ENCODE results near the gene FRAS1. TPM values are rescaled to one million over a fixed set of nuclear protein-coding genes. Genes with fewer than 3 reads are reported as not detected.

The FRAS1 gene
- total and polyA plus RNA-seq, 2 donors (not counting 1 experiment from before 2014, with no cell fraction given), result 0.03 to 0.12 TPM

GRCh38 chr4:78311306-78311705 is 254.2 kb downstream of the FRAS1 start:
- no peak overlapping the region for H3K4me3 ChIP-seq (ENCODE audit: control extremely low read depth in 1 of 5, extremely low read depth in 1 of 5, insufficient read depth in 1 of 5, low read depth in 2 of 5, low read length in 4 of 5)
- H3K79me2 ChIP-seq (ENCODE audit: control insufficient read depth, insufficient read depth, low read length), result no peaks in the 10 kb centered on the region
- TF ChIP-seq CTCF (IDR thresholded peaks at IDR 0.05) (no peak), EZH2 (IDR thresholded peaks at IDR 0.05; ENCODE audit: borderline replicate concordance, insufficient read depth, low read depth, low read length, poor library complexity, severe bottlenecking) (no peak)
- no peaks in the 10 kb centered on the region for H4K20me1 ChIP-seq (ENCODE audit: control insufficient read depth, insufficient read depth, low read length, poor library complexity, severe bottlenecking)
- H3K4me1 ChIP-seq (ENCODE audit: control insufficient read depth in 2 of 2, insufficient read depth in 2 of 2, low read length in 2 of 2), result no peaks in the 10 kb centered on the region
- no peak overlapping the region for H2AFZ ChIP-seq (ENCODE audit: insufficient read depth, low read depth, low read length, poor library complexity, severe bottlenecking)
- H3K27ac Mint-ChIP-seq, result no peak overlapping the region
- H3K4me2 ChIP-seq (replicated peaks; ENCODE audit: low read depth, low read length, poor library complexity, severe bottlenecking), result no peak overlapping the region
- H3K4me3 Mint-ChIP-seq, result no peak overlapping the region
- no peaks in the 10 kb centered on the region for H3K9me3 Mint-ChIP-seq (ENCODE audit: insufficient read depth)
- H3K9ac ChIP-seq (ENCODE audit: low read length), result no peak overlapping the region
- DNase-seq (no peak), ATAC-seq (ENCODE audit: low read depth) (no peak)
- 69% methylated on average over 4 of the region's 4 CpGs for WGBS (ENCODE audit: insufficient coverage)
- no peaks in the 10 kb centered on the region for H3K36me3 ChIP-seq (replicated peaks in 1 of 2; ENCODE audit: control extremely low read depth in 1 of 2, control insufficient read depth in 1 of 2, extremely low read depth in 1 of 2, insufficient read depth in 2 of 2, low read length in 1 of 2)
- intact Hi-C loops (cut with micrococcal nuclease), result no loop called here
- CTCF ChIA-PET, result no interaction called here
- no peaks in the 10 kb centered on the region for H3K4me1 Mint-ChIP-seq
- no peaks in the 10 kb centered on the region for H3K27me3 ChIP-seq (replicated peaks in 1 of 4; ENCODE audit: control extremely low read depth in 1 of 4, control insufficient read depth in 3 of 4, insufficient read depth in 4 of 4, low read length in 3 of 4)
- no peaks in the 10 kb centered on the region for H3K9me3 ChIP-seq (ENCODE audit: control extremely low read depth in 1 of 3, control insufficient read depth in 2 of 3, insufficient read depth in 1 of 3, low read length in 2 of 3)
- peaks cover 24% of the 10 kb centered on the region for H3K27me3 Mint-ChIP-seq
- POLR2A ChIA-PET, result no interaction called here
- H3K27ac ChIP-seq (ENCODE audit: low read length in 2 of 2), result no peak overlapping the region

DNA sequence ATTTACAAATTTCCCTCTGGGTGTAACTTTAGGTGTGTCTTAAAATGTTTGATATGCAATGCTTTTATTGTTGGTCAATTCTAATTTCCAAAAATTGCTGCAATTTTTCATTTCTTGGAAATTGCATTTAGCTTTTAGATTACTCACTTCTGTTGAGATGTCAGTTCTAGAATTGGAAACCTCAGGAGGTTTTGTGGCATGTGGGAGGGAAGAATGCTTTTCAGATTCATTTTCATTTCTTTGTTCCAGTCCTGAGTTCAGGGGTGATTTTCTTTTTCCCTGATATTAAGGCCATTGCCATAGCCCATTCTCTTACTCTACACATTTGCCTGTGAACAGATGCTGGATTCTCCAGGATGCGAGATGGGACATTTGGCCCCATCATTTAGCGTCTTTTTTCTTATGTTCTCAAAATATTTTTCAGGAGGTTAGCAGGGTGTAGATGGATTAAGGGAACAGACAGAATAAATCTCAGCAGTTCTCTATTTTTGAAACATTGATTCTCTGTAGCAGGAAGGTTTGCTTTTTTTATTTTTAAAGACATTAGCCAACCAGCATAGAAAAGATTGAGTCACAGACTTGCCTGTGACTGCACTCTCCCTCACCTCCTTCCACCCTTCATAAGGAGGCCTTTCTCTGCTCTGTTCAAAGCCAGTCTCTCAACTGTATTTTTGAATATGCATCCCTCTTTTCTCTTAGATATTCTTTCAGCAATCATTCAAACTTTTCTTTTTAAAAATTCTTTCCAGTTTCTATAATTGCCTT is 256.0 kb downstream of the FRAS1 start:
- TF ChIP-seq EZH2 (IDR thresholded peaks at IDR 0.05; ENCODE audit: borderline replicate concordance, insufficient read depth, low read depth, low read length, poor library complexity, severe bottlenecking) (no peak), CTCF (IDR thresholded peaks at IDR 0.05) (no peak)
- Mint-ChIP-seq H3K27me3 (peaks cover 32% of the 10 kb centered on the region), H3K9me3 (ENCODE audit: insufficient read depth) (no peaks in the 10 kb centered on the region), H3K4me1 (no peaks in the 10 kb centered on the region), H3K4me3 (no peak overlapping the region), H3K27ac (no peak overlapping the region)
- H3K27me3 ChIP-seq (replicated peaks in 1 of 4; ENCODE audit: control extremely low read depth in 1 of 4, control insufficient read depth in 3 of 4, insufficient read depth in 4 of 4, low read length in 3 of 4), result peaks cover 0 to 4% (median 0%) of the 10 kb centered on the region in 4 experiments
- no peaks in the 10 kb centered on the region for H4K20me1 ChIP-seq (ENCODE audit: control insufficient read depth, insufficient read depth, low read length, poor library complexity, severe bottlenecking)
- no peak overlapping the region for H3K27ac ChIP-seq (ENCODE audit: low read length in 2 of 2)
- H2AFZ ChIP-seq (ENCODE audit: insufficient read depth, low read depth, low read length, poor library complexity, severe bottlenecking), result no peak overlapping the region
- no peaks in the 10 kb centered on the region for H3K9me3 ChIP-seq (ENCODE audit: control extremely low read depth in 1 of 3, control insufficient read depth in 2 of 3, insufficient read depth in 1 of 3, low read length in 2 of 3)
- no CpG with 5 or more reads among the region's 2 CpGs for WGBS (ENCODE audit: insufficient coverage)
- no peaks in the 10 kb centered on the region for H3K36me3 ChIP-seq (replicated peaks in 1 of 2; ENCODE audit: control extremely low read depth in 1 of 2, control insufficient read depth in 1 of 2, extremely low read depth in 1 of 2, insufficient read depth in 2 of 2, low read length in 1 of 2)
- H3K4me2 ChIP-seq (replicated peaks; ENCODE audit: low read depth, low read length, poor library complexity, severe bottlenecking), result no peak overlapping the region
- ATAC-seq (ENCODE audit: low read depth) (no peak), DNase-seq (no peak)
- no peaks in the 10 kb centered on the region for H3K4me1 ChIP-seq (ENCODE audit: control insufficient read depth in 2 of 2, insufficient read depth in 2 of 2, low read length in 2 of 2)
- no peaks in the 10 kb centered on the region for H3K79me2 ChIP-seq (ENCODE audit: control insufficient read depth, insufficient read depth, low read length)
- POLR2A ChIA-PET, result no interaction called here
- CTCF ChIA-PET, result interaction anchor here (0.6 to 1.1 kb wide), 2 partner anchors 10 to 142 kb away, joined by 3 to 6 read pairs; no protein-coding TSS in a partner anchor
- no peak overlapping the region for H3K9ac ChIP-seq (ENCODE audit: low read length)
- no peak overlapping the region for H3K4me3 ChIP-seq (ENCODE audit: control extremely low read depth in 1 of 5, extremely low read depth in 1 of 5, insufficient read depth in 1 of 5, low read depth in 2 of 5, low read length in 4 of 5)
- intact Hi-C loops (cut with micrococcal nuclease), result no loop called here
